HepG2 (cell line): Measurements from ENCODE around the gene PCSK7. TPM values are rescaled to one million over a fixed set of nuclear protein-coding genes. Genes with fewer than 3 reads are reported as not detected.

Experiments
- ATAC-seq: fragments of 200-7000 bp; cut with Tn5 transposase; 3 replicates; pipeline ENCODE4 v1.9.1; 2020; ENCODE audit warnings: mild to moderate bottlenecking, moderate library complexity
- BruUV-seq: library from RNA; stranded (reverse); fragments of 400-500 nt; replicated peaks from 2 replicates; lab custom pipeline; 2021; lab: Mats Ljungman, UMichigan
- CTCF ChIA-PET: fragments of 300-600 bp; formaldehyde crosslinking; extraction: SDS; loops from one replicate; lab custom pipeline; 2021; ENCODE audit warnings: low total read pairs, inconsistent platforms, low intra/inter-chr PET ratio; lab: Yijun Ruan, JAX
- POLR2A ChIA-PET: fragments of 350-600 bp; sonication (Branson Sonifier 250); formaldehyde crosslinking; loops from one replicate; lab custom pipeline; 2020; ENCODE audit warnings: antibody characterized with exemption, inconsistent platforms; lab: Yijun Ruan, JAX
- DNase-seq: peaks from one replicate; pipeline ENCODE4 v3.0.0-alpha.2; 2015; ENCODE audit warnings: low spot score
- FAIRE-seq: peaks from 3 replicates; lab custom pipeline; 2011; peaks lifted over from hg19 to GRCh38; lab: Jason Lieb, UNC
- H2AFZ ChIP-seq: one replicate; pipeline ENCODE4 v1.6.1; 2011; ENCODE audit warnings: low read length, inconsistent platforms
- H3K27ac ChIP-seq: fragments of 300-600 bp; 3 replicates; pipeline ENCODE4 v1.8.0; 2011; ENCODE audit warnings: mixed run types, mild to moderate bottlenecking, mixed read lengths, low read length, inconsistent platforms; ENCODE audit not compliant: insufficient read depth; ENCODE audit errors: extremely low read length
- H3K27me3 ChIP-seq, 2 experiments: fragments of 200-600 bp in 1 of 2; 2 replicates in 1 of 2; 3 replicates in 1 of 2; pipeline versions ENCODE4 v1.6.0 to v1.8.0; 2011; ENCODE audit warnings: low read length in 2 of 2, mild to moderate bottlenecking in 2 of 2, moderate library complexity in 2 of 2, inconsistent platforms in 1 of 2; ENCODE audit not compliant: insufficient read depth in 2 of 2, control insufficient read depth in 1 of 2
- H3K36me3 ChIP-seq, 2 experiments: fragments of 200-600 bp in 1 of 2; replicated peaks in 1 of 2; 2 replicates in 1 of 2; 3 replicates in 1 of 2; pipeline versions ENCODE4 v1.5.1 to v1.8.0; 2011; ENCODE audit warnings: low read length in 2 of 2, inconsistent platforms in 1 of 2; ENCODE audit not compliant: insufficient read depth in 2 of 2, control insufficient read depth in 1 of 2
- H3K4me1 ChIP-seq: 2 replicates; pipeline ENCODE4 v1.5.1; 2012; ENCODE audit warnings: low read length, inconsistent platforms; ENCODE audit not compliant: insufficient read depth
- H3K4me2 ChIP-seq: 2 replicates; pipeline ENCODE4 v1.6.0; 2011; ENCODE audit warnings: low read depth, low read length, inconsistent platforms
- H3K4me3 ChIP-seq, 3 experiments: fragments of 200-600 bp in 1 of 3; sonication (generic), shearing (Covaris generic) in 1 of 3; replicated peaks in 1 of 3; 2 replicates each; pipeline ENCODE4 v1.5.1; 2011 to 2016; ENCODE audit warnings: low read length in 3 of 3, inconsistent platforms in 2 of 3, low read depth in 2 of 3, mild to moderate bottlenecking in 2 of 3, control low read depth in 1 of 3, mixed read lengths in 1 of 3; ENCODE audit not compliant: insufficient read depth in 1 of 3
- H3K79me2 ChIP-seq: one replicate; pipeline ENCODE4 v1.6.1; 2011; ENCODE audit warnings: low read length, inconsistent platforms; ENCODE audit not compliant: insufficient read depth
- H3K9ac ChIP-seq: 2 replicates; pipeline ENCODE4 v1.6.0; 2011; ENCODE audit warnings: mild to moderate bottlenecking, low read depth, low read length, inconsistent platforms; ENCODE audit not compliant: insufficient read depth
- H3K9me3 ChIP-seq: 2 replicates; pipeline ENCODE4 v1.5.1; 2012; ENCODE audit warnings: mild to moderate bottlenecking, low read length
- H4K20me1 ChIP-seq: 2 replicates; pipeline ENCODE4 v1.6.0; 2011; ENCODE audit warnings: inconsistent platforms, mild to moderate bottlenecking, low read length, moderate library complexity; ENCODE audit not compliant: insufficient read depth
- ETV5 ChIP-seq: IDR thresholded peaks from 2 replicates; pipeline ENCODE4 v1.6.1; 2018; ENCODE audit warnings: missing biosample characterization, missing genetic modification reagents, inconsistent platforms, borderline replicate concordance
- GPN1 ChIP-seq: sonication (generic); formaldehyde crosslinking; IDR thresholded peaks from 2 replicates; pipeline ENCODE4 v1.5.1; 2020; ENCODE audit warnings: missing genetic modification reagents, borderline replicate concordance
- NFRKB ChIP-seq: fragments of 450-650 bp; IDR thresholded peaks from 2 replicates; pipeline ENCODE4 v1.6.1; 2017
- ZBTB1 ChIP-seq: sonication (generic); formaldehyde crosslinking; IDR thresholded peaks from 2 replicates; pipeline ENCODE4 v1.4.0; 2020; ENCODE audit warnings: missing genetic modification reagents, borderline replicate concordance
- ZBTB7A ChIP-seq: sonication (generic); formaldehyde crosslinking; IDR thresholded peaks from 2 replicates; pipeline ENCODE4 v1.8.0; 2022; ENCODE audit warnings: mild to moderate bottlenecking, missing genetic modification reagents
- ZEB1 ChIP-seq: IDR thresholded peaks from 2 replicates; pipeline ENCODE4 v1.6.1; 2012; ENCODE audit warnings: mild to moderate bottlenecking, low read depth, inconsistent platforms; ENCODE audit not compliant: insufficient replicate concordance
- ZNF510 ChIP-seq: sonication (generic); formaldehyde crosslinking; IDR thresholded peaks from 2 replicates; pipeline ENCODE4 v1.4.0; 2020; ENCODE audit warnings: low read depth, mild to moderate bottlenecking, missing genetic modification reagents
- WGBS: methylation state at CpG from one replicate; pipeline ENCODE4 v1.1.6; 2017; ENCODE audit warnings: low lambda C conversion rate; 5-methylcytosine and 5-hydroxymethylcytosine counted together
- in situ Hi-C: cut with HindIII; loops from 2 replicates; pipeline ENCODE4 v1.10.0; 2017; ENCODE audit warnings: low pct_unique_long_range_greater_than_20kb; ENCODE audit not compliant: extremely low pct_ligation_motif_present
- intact Hi-C: fragments of 100-400 bp; cut with micrococcal nuclease; formaldehyde crosslinking; loops from one replicate; pipeline ENCODE4 v1.10.0; 2022; ENCODE audit not compliant: unreplicated experiment
- polyA plus RNA-seq, 8 experiments: library from polyadenylated mRNA; depleted of rRNA in 3 of 8; stranded (reverse) in 7 of 8; unstranded in 1 of 8; fragments of >200 nt; fragmentation: Illumina TruSeq in 4 of 8; extraction: Trizol in 4 of 8; gene quantifications; 2 replicates each; pipeline versions ENCODE4 v1.2.1 to v1.2.3, GENCODE V29; 2011 to 2016; ENCODE audit warnings: low read depth in 4 of 8, missing spikeins in 1 of 8, mixed read lengths in 1 of 8; ENCODE audit not compliant: insufficient read depth in 1 of 8
- total RNA-seq, 5 experiments: library from RNA; depleted of rRNA; stranded (reverse); fragments of >200 nt; fragmentation: Illumina TruSeq; extraction: Trizol; gene quantifications; 2 replicates each; pipeline ENCODE4 v1.2.3, GENCODE V29; 2016; ENCODE audit warnings: low read depth in 1 of 5
- TF ChIP-seq, protein P1 (sequence below): sonication (generic); formaldehyde crosslinking; IDR thresholded peaks from 2 replicates; pipeline ENCODE4 v1.4.0; 2020; ENCODE audit warnings: missing genetic modification reagents
- TF ChIP-seq, protein P2 (sequence below): sonication (generic); formaldehyde crosslinking; IDR thresholded peaks from 2 replicates; pipeline ENCODE4 v1.4.0; 2020; ENCODE audit warnings: mild to moderate bottlenecking, low read depth, missing genetic modification reagents

PCSK7 gene
- total and polyA plus RNA-seq, 2 of the 13 experiments (the other 11 are each of a cell fraction or from before 2014, with no cell fraction given) = 13.4 to 13.8 TPM

DNA sequence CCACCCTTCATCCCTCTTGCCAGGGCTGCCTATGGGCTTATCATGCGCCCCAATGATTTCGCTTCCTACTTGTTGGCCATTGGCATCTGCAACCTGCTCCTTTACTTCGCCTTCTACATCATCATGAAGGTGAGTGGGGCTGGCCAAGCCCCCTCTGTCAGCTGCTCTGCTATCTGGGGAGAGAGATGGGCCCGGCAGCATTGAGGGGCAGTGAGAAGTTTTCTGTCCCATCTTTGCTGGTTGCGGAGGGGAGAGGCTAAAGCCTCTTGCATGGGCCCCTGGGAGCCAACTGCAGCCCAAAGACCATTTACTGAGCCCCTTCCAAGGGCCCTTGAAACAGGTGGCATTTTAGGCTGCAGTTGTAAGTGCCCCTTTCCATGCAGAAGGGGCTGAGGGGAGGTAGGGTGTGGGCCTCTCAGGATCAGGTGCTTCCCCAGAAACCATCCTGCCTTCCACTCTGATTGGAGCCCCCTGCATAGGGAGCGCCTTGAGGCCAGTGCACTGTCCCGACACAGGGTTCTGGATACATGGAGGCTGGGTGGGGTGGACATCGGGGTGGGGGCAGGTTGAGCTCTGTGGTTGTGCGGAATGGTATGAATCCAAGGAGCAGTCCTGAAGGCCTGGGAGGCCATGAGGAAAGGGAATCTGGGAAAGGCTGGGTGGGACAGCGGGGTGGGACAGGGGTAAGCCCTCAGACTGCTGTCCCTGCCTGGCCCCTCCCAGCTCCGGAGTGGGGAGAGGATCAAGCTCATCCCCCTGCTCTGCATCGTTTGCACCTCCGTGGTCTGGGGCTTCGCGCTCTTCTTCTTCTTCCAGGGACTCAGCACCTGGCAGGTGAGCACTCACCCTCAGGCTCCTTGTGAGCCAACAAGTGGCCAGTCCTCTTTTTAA, 38.5 kb downstream of the PCSK7 start (continued):
- TF ChIP-seq, protein P1, sequence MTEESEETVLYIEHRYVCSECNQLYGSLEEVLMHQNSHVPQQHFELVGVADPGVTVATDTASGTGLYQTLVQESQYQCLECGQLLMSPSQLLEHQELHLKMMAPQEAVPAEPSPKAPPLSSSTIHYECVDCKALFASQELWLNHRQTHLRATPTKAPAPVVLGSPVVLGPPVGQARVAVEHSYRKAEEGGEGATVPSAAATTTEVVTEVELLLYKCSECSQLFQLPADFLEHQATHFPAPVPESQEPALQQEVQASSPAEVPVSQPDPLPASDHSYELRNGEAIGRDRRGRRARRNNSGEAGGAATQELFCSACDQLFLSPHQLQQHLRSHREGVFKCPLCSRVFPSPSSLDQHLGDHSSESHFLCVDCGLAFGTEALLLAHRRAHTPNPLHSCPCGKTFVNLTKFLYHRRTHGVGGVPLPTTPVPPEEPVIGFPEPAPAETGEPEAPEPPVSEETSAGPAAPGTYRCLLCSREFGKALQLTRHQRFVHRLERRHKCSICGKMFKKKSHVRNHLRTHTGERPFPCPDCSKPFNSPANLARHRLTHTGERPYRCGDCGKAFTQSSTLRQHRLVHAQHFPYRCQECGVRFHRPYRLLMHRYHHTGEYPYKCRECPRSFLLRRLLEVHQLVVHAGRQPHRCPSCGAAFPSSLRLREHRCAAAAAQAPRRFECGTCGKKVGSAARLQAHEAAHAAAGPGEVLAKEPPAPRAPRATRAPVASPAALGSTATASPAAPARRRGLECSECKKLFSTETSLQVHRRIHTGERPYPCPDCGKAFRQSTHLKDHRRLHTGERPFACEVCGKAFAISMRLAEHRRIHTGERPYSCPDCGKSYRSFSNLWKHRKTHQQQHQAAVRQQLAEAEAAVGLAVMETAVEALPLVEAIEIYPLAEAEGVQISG (CRISPR knock-in tag) = no peak
- no peak for TF ChIP-seq ZEB1

DNA sequence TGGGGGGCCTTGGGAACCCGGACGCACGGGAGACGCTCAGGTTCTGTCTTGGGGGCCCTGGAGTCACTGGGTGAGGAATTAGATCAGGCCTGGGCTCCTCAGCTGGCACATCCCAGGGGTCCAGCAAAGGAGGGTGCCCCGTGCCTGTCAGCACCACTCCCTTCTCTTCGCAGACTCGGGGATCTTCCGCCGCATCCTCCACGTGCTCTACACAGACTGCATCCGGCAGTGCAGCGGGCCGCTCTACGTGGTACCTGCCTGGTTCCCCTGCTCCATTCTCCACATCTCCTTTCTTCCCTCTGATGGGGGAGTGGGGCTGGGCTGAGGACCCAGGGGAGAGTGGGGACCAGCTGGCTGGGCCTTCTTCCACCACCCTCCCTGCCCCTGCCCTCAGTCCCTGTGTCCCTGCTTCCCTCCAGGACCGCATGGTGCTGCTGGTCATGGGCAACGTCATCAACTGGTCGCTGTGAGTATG, 39.4 kb downstream of the PCSK7 start:
- no peak for DNase-seq
- ChIA-PET POLR2A (no interaction called here), CTCF (no interaction called here)
- no peak overlapping the region for H3K4me3 ChIP-seq
- BruUV-seq = no TSS peak
- no peak overlapping the region for H3K9ac ChIP-seq
- in situ Hi-C loops (no loop called here), intact Hi-C loops (no loop called here)
- H3K79me2 ChIP-seq = no peaks in the 10 kb centered on the region
- H3K4me2 ChIP-seq = no peak overlapping the region
- peaks cover 8 to 18% of the 10 kb centered on the region in 2 experiments; a peak in 3 of 5 replicates for H3K36me3 ChIP-seq
- FAIRE-seq = no peak
- H3K27me3 ChIP-seq = no peaks in the 10 kb centered on the region
- TF ChIP-seq ZBTB7A (CRISPR knock-in tag) = no peak
- TF ChIP-seq GPN1 (CRISPR knock-in tag) = no peak
- TF ChIP-seq ZNF510 (CRISPR knock-in tag) = no peak
- no peak for TF ChIP-seq ETV5 (CRISPR knock-in tag)
- TF ChIP-seq NFRKB = no peak
- TF ChIP-seq, protein P2, sequence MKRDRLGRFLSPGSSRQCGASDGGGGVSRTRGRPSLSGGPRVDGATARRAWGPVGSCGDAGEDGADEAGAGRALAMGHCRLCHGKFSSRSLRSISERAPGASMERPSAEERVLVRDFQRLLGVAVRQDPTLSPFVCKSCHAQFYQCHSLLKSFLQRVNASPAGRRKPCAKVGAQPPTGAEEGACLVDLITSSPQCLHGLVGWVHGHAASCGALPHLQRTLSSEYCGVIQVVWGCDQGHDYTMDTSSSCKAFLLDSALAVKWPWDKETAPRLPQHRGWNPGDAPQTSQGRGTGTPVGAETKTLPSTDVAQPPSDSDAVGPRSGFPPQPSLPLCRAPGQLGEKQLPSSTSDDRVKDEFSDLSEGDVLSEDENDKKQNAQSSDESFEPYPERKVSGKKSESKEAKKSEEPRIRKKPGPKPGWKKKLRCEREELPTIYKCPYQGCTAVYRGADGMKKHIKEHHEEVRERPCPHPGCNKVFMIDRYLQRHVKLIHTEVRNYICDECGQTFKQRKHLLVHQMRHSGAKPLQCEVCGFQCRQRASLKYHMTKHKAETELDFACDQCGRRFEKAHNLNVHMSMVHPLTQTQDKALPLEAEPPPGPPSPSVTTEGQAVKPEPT (CRISPR knock-in tag) = no peak
- no peak for TF ChIP-seq ZBTB1 (CRISPR knock-in tag)
- H2AFZ ChIP-seq = no peak overlapping the region
- no peaks in the 10 kb centered on the region for H3K9me3 ChIP-seq
- H3K27ac ChIP-seq = no peak overlapping the region
- WGBS = 96% methylated on average over 16 of the region's 17 CpGs
- no peak for ATAC-seq
- H4K20me1 ChIP-seq = no peaks in the 10 kb centered on the region
- peaks cover 7% of the 10 kb centered on the region for H3K4me1 ChIP-seq
